ENCODE data around the gene ST6GAL1.

- no peak for TF ChIP-seq EZH2 (IDR thresholded peaks at IDR 0.05; ENCODE audit: insufficient read depth, low read length)
- TF ChIP-seq CTCF (IDR thresholded peaks at IDR 0.05; ENCODE audit: insufficient read depth, low read depth, low read length) = no peak
Observed at GRCh38 chr3:187051066-187051465, 120.7 kb downstream of the ST6GAL1 start.

Measured in astrocyte (in vitro differentiated cells and primary cell).